Trophoblast cell (in vitro differentiated cells and primary cell): ENCODE measurements around the gene HSPA4.
"Not testable (repeated sequence)": the region's sequence is repeated elsewhere in the genome, so short reads cannot be mapped to it uniquely, and the experiment has no call there.

Experiments used
- DNase-seq, 2 donors: peaks; one replicate each; pipeline ENCODE4 v3.0.0-alpha.2; 2016
- H2AFZ ChIP-seq: 2 replicates; pipeline ENCODE4 v1.6.1; 2013; ENCODE audit warnings: low read length, moderate library complexity, mild to moderate bottlenecking; ENCODE audit not compliant: insufficient read depth, poor library complexity
- H2AK5ac ChIP-seq: 2 replicates; pipeline ENCODE4 v1.6.1; 2013; ENCODE audit warnings: mild to moderate bottlenecking, low read length
- H2BK120ac ChIP-seq: 2 replicates; pipeline ENCODE4 v1.6.1; 2013; ENCODE audit warnings: low read length, mild to moderate bottlenecking, moderate library complexity; ENCODE audit not compliant: insufficient read depth, poor library complexity
- H2BK12ac ChIP-seq: 2 replicates; pipeline ENCODE4 v1.6.1; 2013; ENCODE audit warnings: mild to moderate bottlenecking, low read length, moderate library complexity
- H2BK5ac ChIP-seq: 2 replicates; pipeline ENCODE4 v1.6.1; 2013; ENCODE audit warnings: low read length, low read depth, moderate library complexity, mild to moderate bottlenecking; ENCODE audit not compliant: poor library complexity
- H3K14ac ChIP-seq: 2 replicates; pipeline ENCODE4 v1.6.1; 2013; ENCODE audit warnings: mild to moderate bottlenecking, low read length
- H3K18ac ChIP-seq: 2 replicates; pipeline ENCODE4 v1.6.1; 2013; ENCODE audit warnings: mild to moderate bottlenecking, low read length
- H3K23ac ChIP-seq: 2 replicates; pipeline ENCODE4 v1.6.1; 2013; ENCODE audit warnings: low read length
- H3K27ac ChIP-seq: 2 replicates; pipeline ENCODE4 v1.5.1; 2013; ENCODE audit warnings: low read depth, mild to moderate bottlenecking, inconsistent platforms, low read length, moderate library complexity
- H3K27me3 ChIP-seq: 2 replicates; pipeline ENCODE4 v1.6.1; 2013; ENCODE audit warnings: inconsistent platforms, mild to moderate bottlenecking, low read length, moderate library complexity; ENCODE audit not compliant: insufficient read depth
- H3K36me3 ChIP-seq, 2 experiments: 1 replicate in 1 of 2; 2 replicates in 1 of 2; pipeline ENCODE4 v1.6.1; 2013; ENCODE audit warnings: low read length in 2 of 2, mild to moderate bottlenecking in 2 of 2, moderate library complexity in 1 of 2; ENCODE audit not compliant: insufficient read depth in 2 of 2, control insufficient read depth in 1 of 2
- H3K4ac ChIP-seq: 2 replicates; pipeline ENCODE4 v1.6.1; 2013; ENCODE audit warnings: low read depth, mild to moderate bottlenecking, low read length, moderate library complexity
- H3K4me1 ChIP-seq, 2 experiments: 1 replicate in 1 of 2; 2 replicates in 1 of 2; pipeline ENCODE4 v1.6.1; 2013; ENCODE audit warnings: low read length in 2 of 2, mild to moderate bottlenecking in 2 of 2, moderate library complexity in 1 of 2; ENCODE audit not compliant: insufficient read depth in 2 of 2, control insufficient read depth in 1 of 2
- H3K4me2 ChIP-seq: 2 replicates; pipeline ENCODE4 v1.6.1; 2013; ENCODE audit warnings: inconsistent platforms, mild to moderate bottlenecking, low read length, moderate library complexity
- H3K4me3 ChIP-seq: 2 replicates; pipeline ENCODE4 v1.5.1; 2013; ENCODE audit warnings: mild to moderate bottlenecking, low read depth, low read length, inconsistent platforms
- H3K79me1 ChIP-seq: one replicate; pipeline ENCODE4 v1.6.1; 2013; ENCODE audit warnings: low read length
- H3K79me2 ChIP-seq: 2 replicates; pipeline ENCODE4 v1.6.1; 2013; ENCODE audit warnings: low read length, mild to moderate bottlenecking; ENCODE audit not compliant: control insufficient read depth, insufficient read depth, poor library complexity
- H3K9ac ChIP-seq: 2 replicates; pipeline ENCODE4 v1.6.1; 2013; ENCODE audit warnings: mild to moderate bottlenecking, low read length
- H3K9me3 ChIP-seq: 2 replicates; pipeline ENCODE4 v1.6.1; 2013; ENCODE audit warnings: low read depth, mild to moderate bottlenecking, control low read depth, inconsistent platforms, low read length; ENCODE audit not compliant: insufficient read depth
- H4K12ac ChIP-seq: 2 replicates; pipeline ENCODE4 v1.6.1; 2013; ENCODE audit warnings: low read depth, mild to moderate bottlenecking, low read length, moderate library complexity
- H4K8ac ChIP-seq: 2 replicates; pipeline ENCODE4 v1.6.1; 2013; ENCODE audit warnings: low read depth, mild to moderate bottlenecking, low read length, moderate library complexity
- H4K91ac ChIP-seq: one replicate; pipeline ENCODE4 v1.6.1; 2013; ENCODE audit warnings: low read depth, mild to moderate bottlenecking, low read length, moderate library complexity
- WGBS: extraction: QIAGEN DNeasy Blood & Tissue Kit; methylation state at CpG from one replicate; pipeline ENCODE4 v1.1.7; 2013; ENCODE audit warnings: missing lambda C conversion rate; ENCODE audit not compliant: insufficient read length, insufficient coverage; ENCODE audit errors: extremely low coverage; 5-methylcytosine and 5-hydroxymethylcytosine counted together

HSPA4 gene

GRCh38 chr5:133046560-133046959, 5.3 kb upstream of the HSPA4 start:
- DNase-seq: peak in 1 of 2 donors; percentile 31
- WGBS: no CpG with 5 or more reads among the region's 8 CpGs
- H2AK5ac ChIP-seq, H2BK120ac ChIP-seq, H4K12ac ChIP-seq, H3K36me3 ChIP-seq, H3K27me3 ChIP-seq, H2BK12ac ChIP-seq, H4K8ac ChIP-seq, H3K4me2 ChIP-seq, H3K9ac ChIP-seq, H3K4me3 ChIP-seq, H3K79me2 ChIP-seq, H3K18ac ChIP-seq, H3K23ac ChIP-seq, H3K79me1 ChIP-seq, H3K14ac ChIP-seq, H3K4me1 ChIP-seq, H3K4ac ChIP-seq, H4K91ac ChIP-seq, H3K9me3 ChIP-seq, H3K27ac ChIP-seq, H2BK5ac ChIP-seq, H2AFZ ChIP-seq: not testable (repeated sequence)

GRCh38 chr5:133047404-133047803, 4.4 kb upstream of the HSPA4 start:
- H2BK5ac ChIP-seq: no peak overlapping the region
- H3K23ac ChIP-seq: no peak overlapping the region
- peaks cover 13% of the 10 kb centered on the region for H3K79me1 ChIP-seq
- no peaks in the 10 kb centered on the region for H3K36me3 ChIP-seq
- no peak overlapping the region for H4K91ac ChIP-seq
- no peak overlapping the region for H2BK120ac ChIP-seq
- DNase-seq: no peak
- H3K9me3 ChIP-seq: no peaks in the 10 kb centered on the region
- no peak overlapping the region for H3K14ac ChIP-seq
- peaks cover 2 to 4% of the 10 kb centered on the region in 2 experiments for H3K4me1 ChIP-seq
- no peak overlapping the region for H4K8ac ChIP-seq
- H2AK5ac ChIP-seq: no peak overlapping the region
- no peak overlapping the region for H3K9ac ChIP-seq
- WGBS: no CpG with 5 or more reads among the region's 19 CpGs
- H3K4me3 ChIP-seq: no peak overlapping the region
- no peak overlapping the region for H4K12ac ChIP-seq
- H3K27me3 ChIP-seq: no peaks in the 10 kb centered on the region
- no peak overlapping the region for H3K18ac ChIP-seq
- H2BK12ac ChIP-seq: no peak overlapping the region
- no peak overlapping the region for H3K4ac ChIP-seq
- H3K79me2 ChIP-seq: peaks cover 12% of the 10 kb centered on the region
- no peak overlapping the region for H3K27ac ChIP-seq
- H2AFZ ChIP-seq: no peak overlapping the region
- no peak overlapping the region for H3K4me2 ChIP-seq

- no peak overlapping the region for H4K91ac ChIP-seq
- H3K4ac ChIP-seq: no peak overlapping the region
- no peak overlapping the region for H4K12ac ChIP-seq
- H2AFZ ChIP-seq: no peak overlapping the region
- no peak overlapping the region for H4K8ac ChIP-seq
- no peak overlapping the region for H3K4me3 ChIP-seq
- no peak overlapping the region for H3K14ac ChIP-seq
- no peak overlapping the region for H3K27ac ChIP-seq
- H3K4me1 ChIP-seq: peaks cover 3 to 8% of the 10 kb centered on the region in 2 experiments
- no peak overlapping the region for H2BK120ac ChIP-seq
- no peak overlapping the region for H3K4me2 ChIP-seq
- DNase-seq: peak in 1 of 2 donors; percentile 24
- peaks cover 27% of the 10 kb centered on the region for H3K79me2 ChIP-seq
- no peak overlapping the region for H3K23ac ChIP-seq
- no peak overlapping the region for H3K18ac ChIP-seq
- WGBS: no CpG with 5 or more reads among the region's 6 CpGs
- no peak overlapping the region for H2AK5ac ChIP-seq
- no peak overlapping the region for H3K9ac ChIP-seq
- peaks cover 0 to 2% of the 10 kb centered on the region in 2 experiments for H3K36me3 ChIP-seq
- no peak overlapping the region for H2BK12ac ChIP-seq
- H2BK5ac ChIP-seq: no peak overlapping the region
- H3K27me3 ChIP-seq: no peaks in the 10 kb centered on the region
- no peaks in the 10 kb centered on the region for H3K9me3 ChIP-seq
- H3K79me1 ChIP-seq: peaks cover 15% of the 10 kb centered on the region
Observed at GRCh38 chr5:133048993-133049725, 2.7 kb upstream of the HSPA4 start.

GRCh38 chr5:133049726-133050048, 2.1 kb upstream of the HSPA4 start:
- Histone ChIP-seq H3K4me3 (no peak overlapping the region), H2AK5ac (no peak overlapping the region), H2BK120ac (no peak overlapping the region), H2AFZ (no peak overlapping the region), H3K14ac (no peak overlapping the region), H3K79me1 (peaks cover 15% of the 10 kb centered on the region), H3K4me1 (peaks cover 3 to 8% of the 10 kb centered on the region in 2 experiments), H3K27me3 (no peaks in the 10 kb centered on the region), H2BK12ac (no peak overlapping the region), H3K4me2 (no peak overlapping the region), H4K12ac (no peak overlapping the region), H3K9me3 (no peaks in the 10 kb centered on the region), H4K91ac (no peak overlapping the region), H3K27ac (no peak overlapping the region), H3K9ac (no peak overlapping the region), H3K4ac (no peak overlapping the region), H4K8ac (no peak overlapping the region), H3K23ac (no peak overlapping the region), H3K36me3 (peaks cover 0 to 2% of the 10 kb centered on the region in 2 experiments), H2BK5ac (no peak overlapping the region), H3K79me2 (peaks cover 28% of the 10 kb centered on the region), H3K18ac (no peak overlapping the region)
- no peak for DNase-seq
- no CpG with 5 or more reads among the region's 1 CpG for WGBS
